NCI-H2196 (cell line): Measurements from ENCODE around the gene ANKRD53.

ENCODE experiments used
- DNase-seq: peaks from one replicate; lab custom pipeline; 2025; ENCODE audit not compliant: unreplicated experiment; lab: John Stamatoyannopoulos, UW

The ANKRD53 gene

DNA sequence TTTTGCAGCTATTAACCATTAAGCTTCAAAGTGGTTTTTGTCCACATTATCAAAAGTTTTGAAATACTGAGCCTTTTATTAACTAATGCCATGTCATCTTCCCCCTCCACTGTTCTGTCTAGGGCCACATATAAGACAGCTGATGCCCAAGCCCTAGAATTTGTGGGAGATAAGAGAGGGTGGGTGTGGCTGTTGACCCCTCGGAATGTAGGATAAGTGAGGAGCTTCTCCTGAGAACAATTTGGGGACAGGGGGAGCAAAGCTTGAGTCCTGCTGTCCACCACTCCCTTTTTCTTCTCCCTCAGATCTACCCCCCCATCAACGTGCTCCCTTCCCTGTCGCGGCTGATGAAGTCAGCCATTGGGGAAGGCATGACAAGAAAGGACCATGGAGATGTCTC lies 14.3 kb upstream of the ANKRD53 start:
- DNase-seq: no peak

DNA sequence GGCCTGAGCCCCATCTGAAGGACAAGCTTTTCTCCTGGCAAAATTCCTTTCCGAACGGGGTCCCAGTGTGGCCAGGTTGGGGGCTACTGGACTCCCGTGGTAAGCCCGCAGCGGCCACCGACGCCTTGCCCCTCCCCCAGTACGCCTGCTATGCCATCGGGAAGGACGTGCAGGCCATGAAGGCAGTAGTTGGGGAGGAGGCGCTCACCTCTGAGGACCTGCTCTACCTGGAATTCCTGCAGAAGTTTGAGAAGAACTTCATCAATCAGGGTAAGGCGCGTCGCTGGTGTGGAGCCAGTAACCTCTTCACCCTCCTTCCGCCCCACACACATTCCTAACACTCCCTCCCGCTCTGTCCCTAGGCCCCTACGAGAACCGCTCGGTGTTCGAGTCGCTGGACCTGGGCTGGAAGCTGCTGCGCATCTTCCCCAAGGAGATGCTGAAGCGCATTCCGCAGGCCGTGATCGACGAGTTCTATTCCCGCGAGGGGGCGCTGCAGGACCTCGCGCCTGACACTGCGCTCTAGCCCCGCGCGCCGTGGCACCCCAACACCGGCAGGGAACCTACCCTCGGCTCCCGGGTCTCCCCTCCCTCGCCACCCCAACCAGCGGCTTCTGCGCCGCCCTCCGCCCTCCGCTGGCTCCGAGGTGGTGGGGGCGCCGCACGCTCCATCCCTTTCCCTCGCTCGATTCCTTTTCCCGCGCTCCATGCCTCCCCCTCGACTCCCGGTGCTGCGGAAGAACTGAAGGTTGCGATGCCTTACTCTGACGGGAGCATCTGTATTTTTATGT lies 13.6 kb upstream of the ANKRD53 start:
- DNase-seq: peak; percentile 61

DNA sequence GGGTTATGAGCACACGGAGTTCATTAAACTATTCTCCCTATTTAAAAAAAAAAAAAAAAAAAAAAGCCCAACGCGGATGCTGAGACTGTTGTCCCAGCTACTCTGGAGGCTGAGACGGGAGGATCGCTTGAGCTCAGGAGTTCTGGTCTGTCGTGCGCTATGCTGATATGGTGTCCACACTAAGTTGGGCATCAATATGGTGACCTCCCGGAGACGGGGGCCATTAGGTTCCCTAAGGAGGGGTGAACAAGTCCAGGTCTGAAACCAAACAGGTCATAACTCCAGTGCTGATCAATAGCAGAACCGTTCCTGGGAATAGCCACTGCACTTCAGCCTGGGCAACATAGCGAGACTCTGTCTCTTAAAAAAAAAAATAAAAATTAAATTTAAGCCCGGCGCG lies 12.9 kb upstream of the ANKRD53 start:
- DNase-seq: no peak

DNA sequence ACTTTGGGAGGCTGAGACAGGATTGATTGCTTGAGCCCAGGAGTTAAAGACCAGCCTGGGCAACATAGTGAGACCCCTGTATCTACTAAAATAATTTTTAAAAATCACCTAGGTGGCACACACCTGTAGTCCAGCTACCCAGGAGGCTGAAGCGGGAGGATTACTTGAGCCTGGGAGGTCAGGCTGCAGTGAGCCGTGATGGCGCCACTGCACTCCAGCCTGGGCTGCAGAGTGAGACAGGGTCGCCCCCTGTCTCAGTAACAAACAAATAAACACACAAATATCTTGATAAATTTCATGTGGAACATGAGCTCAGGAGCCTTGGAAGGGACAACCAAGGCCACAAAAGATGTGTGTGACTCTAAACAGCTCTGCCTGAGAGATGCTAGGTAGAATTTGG lies 11.7 kb upstream of the ANKRD53 start:
- no peak for DNase-seq

DNA sequence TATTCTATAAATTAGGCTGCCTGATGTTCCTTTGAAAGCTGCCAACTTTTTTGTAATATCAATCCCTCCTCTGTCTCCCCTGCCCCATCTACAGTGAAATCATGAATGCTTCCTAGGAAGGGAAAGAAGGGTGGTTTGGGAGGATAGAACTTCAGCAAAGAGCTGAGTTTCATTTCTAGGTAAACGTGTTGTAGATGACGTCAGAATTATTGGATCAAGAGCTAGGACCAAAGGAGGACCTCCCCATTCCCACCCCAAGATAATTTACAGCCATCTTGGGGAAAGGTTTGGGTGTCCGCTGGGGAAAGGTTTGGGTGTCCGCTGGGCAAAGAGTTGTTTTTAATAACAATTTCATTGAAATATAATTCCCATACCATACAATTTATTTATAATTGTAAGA lies 11.2 kb upstream of the ANKRD53 start:
- DNase-seq: no peak

DNA sequence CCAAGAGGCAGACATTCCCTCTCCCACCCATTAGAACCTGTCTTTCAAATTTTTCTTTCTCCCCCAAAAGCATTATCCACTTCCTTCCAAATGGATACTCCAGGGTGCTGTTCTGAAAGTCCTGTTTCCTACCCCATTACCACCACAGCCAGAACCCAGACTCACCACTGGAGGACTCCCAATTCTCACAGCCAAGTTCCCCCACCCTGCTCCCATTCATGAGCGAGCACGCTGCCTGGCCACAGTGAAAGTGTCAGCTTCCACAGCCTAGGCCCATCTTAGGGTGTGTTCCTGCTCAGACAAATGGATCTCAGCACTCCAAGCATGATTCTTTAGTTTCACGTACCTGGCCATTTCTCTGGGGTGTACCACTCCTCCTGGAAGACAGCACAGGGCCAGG lies 3.8 kb upstream of the ANKRD53 start:
- no peak for DNase-seq

DNA sequence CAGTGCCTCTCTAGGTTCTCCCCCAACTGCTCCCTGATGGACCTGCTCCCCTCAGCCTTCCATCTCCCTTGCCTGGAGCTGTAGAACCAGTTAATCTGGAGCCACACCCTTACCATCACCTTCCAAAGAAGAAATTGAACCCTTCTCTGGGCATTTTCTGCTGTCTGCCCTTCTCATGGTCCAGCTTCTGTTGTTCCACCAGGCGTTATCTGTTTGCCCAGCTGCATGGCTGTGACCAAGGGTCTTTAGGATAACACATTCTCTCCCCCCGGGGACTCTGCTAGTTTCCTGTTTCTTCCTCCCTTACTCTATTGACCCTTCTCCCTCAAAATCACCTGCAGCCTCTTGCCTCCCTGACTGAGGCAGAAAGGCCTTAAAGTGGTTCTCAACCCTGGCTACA lies 3.2 kb upstream of the ANKRD53 start:
- DNase-seq: no peak

DNA sequence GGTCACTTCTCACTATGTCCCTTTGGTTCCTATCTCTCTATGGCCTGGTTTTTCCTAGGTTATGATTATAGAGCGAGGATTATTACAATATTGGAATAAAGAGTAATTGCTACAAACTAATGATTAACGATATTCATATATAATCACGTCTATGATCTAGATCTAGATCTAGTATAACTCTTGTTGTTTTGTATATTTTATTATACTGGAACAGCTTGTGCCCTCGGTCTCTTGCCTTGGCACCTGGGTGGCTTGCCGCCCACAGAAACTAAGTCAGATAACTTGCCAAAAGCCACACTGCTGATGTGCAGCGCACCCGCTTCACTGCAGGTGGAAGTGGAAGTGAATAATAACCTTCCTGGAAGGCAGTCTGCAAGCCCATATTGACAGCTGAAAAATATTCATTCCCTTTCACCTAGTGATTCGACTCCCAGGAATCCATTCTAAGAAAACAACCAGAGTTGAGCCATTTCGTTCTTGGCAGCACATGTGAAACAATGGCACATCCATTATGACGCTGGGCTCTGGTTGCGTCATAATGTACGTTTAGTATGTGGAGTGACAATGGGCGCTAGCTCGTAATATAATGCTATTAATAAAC lies 725 bp upstream of the ANKRD53 start:
- peak; percentile 1 for DNase-seq

DNA sequence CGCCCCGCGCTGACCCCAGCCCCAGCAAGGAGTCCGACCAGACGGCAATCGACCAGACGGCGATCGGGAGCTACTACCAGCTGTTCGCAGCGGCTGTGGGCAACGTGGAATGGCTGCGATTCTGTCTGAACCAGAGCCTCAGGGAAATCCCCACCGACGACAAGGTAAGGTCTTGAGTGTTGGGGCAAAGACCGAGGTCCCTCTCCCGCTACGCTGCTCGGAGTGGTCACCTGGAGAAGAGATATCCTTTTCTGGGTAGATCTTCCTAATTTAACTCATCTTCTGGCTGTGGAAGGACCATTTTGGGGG lies 704 bp downstream of the ANKRD53 start:
- DNase-seq: no peak

DNA sequence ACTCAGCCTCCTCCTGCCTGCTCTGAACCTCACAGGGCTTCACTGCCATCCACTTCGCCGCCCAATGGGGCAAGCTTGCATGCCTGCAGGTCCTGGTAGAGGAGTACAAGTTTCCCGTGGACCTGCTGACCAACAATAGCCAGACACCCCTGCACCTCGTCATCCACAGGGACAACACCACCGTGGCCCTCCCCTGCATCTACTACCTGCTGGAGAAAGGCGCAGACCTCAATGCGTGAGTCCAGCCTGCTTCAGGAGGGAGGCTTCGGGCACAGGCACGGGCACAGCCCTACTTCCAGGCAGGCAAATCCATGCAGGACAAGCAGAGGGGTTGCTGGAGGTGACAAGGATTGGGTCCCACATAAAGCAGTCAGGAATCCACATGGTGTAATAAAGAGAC lies 1.2 kb downstream of the ANKRD53 start:
- DNase-seq: no peak

DNA sequence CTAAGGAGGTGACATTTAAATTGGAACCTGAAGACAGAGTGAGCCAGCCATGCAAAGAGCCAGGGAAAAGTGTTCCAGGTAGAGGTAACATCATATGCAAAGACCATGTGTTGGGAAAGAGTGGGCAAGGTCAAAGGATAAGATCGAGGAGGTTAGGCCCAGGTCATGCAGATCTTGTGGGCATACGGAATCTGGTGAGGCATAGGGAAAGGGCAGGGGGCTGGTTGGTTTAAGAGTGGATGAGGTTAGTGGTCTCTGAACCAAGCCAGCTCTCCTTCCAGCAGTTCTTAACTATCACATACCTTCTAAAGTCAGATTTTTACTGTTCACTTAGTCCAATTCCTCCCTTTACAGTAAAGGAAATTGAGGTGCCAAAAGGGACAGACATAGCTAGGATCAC lies 3.0 kb downstream of the ANKRD53 start:
- no peak for DNase-seq

DNA sequence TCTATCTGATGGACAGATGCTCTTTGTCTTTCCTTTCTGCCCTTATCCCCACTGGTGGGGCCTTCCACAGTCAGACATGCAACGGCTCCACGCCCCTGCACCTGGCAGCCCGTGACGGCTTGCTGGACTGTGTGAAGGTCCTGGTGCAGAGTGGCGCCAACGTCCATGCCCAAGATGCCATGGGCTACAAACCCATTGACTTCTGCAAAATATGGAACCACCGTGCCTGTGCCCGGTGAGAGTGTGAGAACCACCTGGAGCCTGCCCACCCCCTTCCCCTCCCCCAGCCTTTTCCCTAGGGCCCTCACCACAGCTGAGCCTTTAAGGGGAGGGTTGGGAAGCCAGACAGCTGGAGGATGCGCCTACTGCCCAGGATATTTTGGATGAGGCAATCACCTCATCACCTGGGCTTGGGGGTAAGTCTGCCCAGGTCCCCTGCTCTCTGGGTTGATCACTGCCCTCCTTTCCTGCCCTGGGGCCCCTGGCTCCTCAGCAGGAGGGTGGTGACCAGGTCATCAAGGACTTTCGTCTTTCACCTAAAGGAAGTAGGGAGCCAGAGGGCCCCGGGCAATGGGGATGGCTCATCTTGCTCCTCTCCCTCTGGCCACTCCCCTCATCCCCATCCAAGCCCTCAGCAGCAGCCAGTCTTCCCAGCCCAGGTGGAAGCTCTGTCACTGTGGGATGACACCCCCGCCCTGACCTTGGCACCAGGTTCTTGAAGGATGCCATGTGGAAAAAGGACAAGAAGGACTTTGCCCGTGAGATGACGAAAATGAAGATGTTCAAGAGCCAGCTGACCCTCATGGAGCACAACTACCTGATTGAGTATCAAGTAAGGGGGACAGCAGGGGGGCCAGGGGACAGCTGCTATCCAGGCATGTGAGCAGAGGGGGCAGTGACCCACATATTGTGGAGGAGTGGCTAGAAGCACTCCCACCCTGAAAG lies 3.7 kb downstream of the ANKRD53 start:
- DNase-seq: no peak

DNA sequence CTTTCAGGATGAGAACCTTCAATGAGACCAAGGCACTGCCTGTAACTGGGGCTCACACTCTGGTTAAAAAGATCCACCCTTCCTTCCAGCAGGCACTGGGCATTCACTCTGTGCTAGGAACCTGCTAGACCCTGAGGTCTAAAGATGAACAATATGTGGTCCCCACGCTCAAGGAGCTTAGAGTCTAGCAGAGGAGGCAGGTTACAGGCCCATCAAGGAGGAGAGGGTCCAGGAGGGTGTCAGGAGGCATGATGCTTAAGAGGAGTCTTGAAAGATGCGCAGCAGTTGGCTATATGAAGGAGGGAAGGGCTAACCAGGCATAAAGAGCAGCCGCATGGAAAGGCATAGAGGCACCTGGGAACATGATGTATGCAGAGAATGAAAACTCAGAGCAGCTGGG lies 4.5 kb downstream of the ANKRD53 start:
- DNase-seq: no peak

DNA sequence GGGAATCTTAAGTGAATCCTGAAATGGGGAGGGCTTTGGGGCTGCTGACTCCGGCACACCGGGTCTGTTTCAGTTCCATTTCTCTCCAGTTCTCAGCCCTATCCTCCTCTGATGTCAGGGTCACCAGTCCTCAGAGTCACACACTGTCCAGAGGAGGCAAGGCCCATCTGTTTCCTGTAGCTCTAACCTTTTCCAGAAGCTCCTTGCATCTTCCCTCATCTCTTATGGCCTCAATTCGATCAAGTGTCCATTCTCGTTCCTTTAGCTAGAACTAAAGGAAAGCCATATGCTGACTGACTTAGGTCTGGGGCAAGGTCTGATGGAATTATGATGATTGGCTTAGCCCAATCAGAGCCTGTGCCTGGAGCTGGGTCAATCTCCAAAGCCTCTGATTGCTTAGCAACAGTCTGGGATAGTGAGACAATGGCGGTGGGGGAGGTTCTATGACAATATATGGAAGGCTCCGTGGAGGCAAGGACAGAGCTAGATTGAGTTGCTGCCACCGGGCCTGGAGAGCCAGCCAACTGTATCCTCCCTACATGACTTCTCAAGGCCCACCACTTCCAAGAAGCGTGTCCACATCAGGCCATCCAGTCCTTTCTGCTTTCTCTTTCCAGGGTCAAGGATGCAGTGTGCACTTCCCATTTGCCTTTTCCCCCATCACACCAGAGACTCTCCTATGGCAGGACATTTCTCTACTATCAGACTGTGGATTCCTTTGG lies 5.2 kb downstream of the ANKRD53 start:
- no peak for DNase-seq

DNA sequence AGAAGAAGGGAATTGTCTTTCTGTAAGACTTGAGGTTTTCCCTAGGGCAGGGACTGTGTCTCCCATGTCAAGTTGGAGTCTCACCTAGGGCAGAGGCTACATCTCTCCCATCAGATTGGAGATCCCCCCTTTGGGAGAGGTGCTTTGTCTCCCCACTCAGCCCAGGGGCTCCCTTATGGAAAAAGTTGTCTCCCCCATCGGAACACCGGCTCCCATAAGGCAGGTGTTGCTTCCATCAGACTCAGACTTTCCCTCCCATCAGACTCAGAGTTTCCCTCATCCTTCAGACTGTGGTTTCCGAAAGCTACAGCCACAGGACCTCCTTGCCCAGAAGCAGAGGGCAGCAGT lies 5.8 kb downstream of the ANKRD53 start:
- DNase-seq: no peak

DNA sequence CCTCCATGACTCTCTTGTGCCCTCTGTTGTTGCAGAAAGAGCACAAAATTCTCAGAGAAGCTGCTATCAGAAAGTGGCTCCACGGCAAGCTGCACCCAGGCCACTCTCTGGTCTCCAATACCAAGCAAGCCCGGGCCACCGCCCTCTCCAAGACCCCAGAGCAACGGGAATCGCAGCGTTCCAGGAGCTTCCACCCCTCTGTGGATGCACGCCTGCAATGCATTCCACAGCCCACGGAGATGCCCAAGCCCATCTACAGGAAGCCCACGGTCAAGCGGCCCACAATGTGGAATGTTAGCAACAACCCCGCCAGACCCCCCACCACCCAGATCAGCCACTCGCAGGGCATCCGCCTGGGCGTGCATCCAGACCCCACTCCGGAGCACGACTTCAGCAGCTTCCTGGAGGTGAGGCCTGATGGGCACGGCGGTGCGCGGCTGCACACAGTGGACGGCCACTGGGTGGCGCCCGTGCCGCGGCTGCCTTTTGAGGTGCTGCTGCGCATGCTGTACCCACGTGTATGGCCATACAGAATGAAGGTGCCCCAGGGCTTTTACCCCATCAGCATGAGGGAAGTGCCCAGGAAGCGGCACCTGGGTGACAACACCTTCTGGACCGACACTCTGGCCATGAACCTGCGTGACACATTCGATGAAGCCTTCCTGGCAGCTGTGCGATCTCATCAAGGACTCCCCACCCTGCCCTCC lies 6.3 kb downstream of the ANKRD53 start:
- DNase-seq: no peak

DNA sequence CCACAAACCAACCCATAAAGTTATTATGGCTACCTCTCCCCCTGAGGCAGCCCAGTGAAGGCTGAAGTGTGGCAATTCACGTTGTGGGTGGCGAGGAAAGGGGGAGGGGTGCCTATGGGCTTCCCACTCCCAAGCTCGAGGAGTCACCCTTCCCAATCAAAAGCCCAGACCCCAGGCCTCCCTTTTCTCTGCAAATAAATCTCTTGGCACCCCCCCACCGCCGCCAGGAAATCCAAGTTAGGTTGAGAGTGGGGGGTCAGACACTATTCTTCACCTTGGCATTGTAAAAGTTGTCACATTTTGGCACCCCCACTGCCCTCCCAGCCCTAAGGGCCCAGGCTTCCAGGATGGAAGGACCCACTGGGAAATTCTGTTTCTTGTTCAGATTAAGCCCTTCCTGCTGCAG lies 6.9 kb downstream of the ANKRD53 start:
- DNase-seq: no peak

DNA sequence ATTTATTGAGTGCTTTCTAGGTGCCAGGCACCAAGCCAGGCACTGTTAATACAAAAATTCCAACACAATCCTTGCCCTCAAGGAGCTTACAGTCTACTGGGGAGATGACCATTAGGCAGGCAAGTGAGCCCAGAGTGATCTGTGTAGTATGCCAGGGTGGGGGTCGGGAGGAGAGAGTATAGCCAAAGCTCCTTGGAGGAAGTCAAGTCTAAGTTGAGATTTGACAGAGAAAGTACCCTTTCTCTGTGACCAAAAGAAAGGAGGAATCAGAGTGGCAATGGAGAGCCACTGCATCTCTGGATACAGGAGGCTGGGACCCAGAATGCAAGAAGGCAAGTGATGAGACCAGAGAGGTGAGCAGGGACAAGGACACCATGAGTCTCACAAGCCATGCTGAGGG lies 7.5 kb downstream of the ANKRD53 start:
- no peak for DNase-seq

DNA sequence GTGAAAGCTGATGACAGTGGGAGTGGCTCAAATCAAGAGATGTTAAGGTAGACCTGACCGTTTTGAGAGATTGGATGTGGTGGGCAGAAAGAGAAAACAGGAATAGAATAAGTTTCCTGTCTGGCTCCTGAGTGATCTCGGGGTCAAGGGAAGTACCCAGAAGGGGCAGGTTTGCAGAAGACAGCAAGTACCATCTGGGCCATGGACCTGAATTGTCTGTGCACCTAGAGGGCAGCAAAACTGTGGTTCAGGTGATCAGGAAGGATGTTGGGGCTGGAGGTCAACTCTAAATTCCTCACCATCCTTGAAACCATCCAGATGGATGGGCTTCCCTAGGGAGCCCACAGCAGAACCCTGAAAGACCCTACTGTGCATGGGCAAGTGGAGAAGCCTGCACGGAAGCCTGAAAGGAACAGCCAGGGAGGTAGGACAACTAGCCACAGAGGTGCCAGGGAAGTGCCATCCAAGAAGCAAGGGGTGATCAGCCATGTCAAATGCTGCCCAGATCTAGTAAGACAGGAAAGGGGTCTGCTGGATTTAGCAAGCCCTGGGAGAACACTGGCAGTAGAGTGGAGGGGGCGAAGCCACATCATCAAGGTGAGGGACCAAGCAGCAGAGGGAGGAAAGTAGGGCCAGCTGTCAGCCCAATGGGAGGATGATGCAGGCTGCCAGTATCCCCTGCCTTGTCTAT lies 8.2 kb downstream of the ANKRD53 start:
- no peak for DNase-seq

DNA sequence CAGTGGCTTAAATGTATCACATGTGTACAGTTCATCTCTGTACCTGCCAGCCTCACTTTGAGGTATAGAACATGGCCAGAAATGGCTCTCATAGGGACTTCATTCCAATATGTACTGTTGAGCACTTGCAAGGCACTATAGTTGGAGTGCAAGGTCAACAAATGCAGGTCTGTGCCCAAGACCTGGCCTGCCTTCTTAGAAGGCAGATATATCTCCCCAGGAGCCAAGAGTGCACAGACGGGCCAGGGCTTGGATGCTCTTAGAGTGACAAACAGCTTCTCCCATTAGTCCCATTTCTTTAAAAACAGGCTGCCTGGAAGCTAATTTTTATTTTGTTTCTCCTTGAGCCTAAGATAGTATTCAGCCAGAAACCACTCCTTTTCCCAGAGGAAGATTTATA lies 9.0 kb downstream of the ANKRD53 start:
- DNase-seq: no peak
